Measurements from ENCODE around the gene HCN1.
"Not testable (repeated sequence)": the region's sequence is repeated elsewhere in the genome, so short reads cannot be mapped to it uniquely, and the experiment has no call there.

HCN1 gene

DNA sequence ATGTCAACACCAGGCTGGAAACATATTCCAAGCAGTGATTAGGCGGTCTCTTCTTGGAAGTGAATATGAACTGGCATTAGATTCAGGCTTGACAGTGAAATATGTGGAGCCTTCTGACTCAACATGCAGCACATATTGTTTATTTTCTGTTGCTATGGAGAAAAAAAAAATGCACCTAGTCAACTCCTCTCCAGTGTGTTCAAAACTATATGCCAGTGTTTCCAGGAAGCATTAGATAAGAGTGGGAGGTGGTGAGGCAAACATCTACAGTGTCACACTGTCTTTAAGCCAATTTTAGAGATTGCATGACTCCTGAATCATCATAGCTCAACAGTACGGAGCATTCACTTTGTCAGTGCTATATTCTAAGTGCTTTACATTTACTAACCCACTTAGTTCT is 117.9 kb downstream of the HCN1 start:
- Histone ChIP-seq H4K20me1 (no peaks in the 10 kb centered on the region), H3K27ac (no peak overlapping the region), H3K4me3 (no peak overlapping the region), H3K4me1 (no peaks in the 10 kb centered on the region), H3K27me3 (no peaks in the 10 kb centered on the region), H3K9me3 (replicated peaks in 1 of 11) (no peaks in the 10 kb centered on the region), H3K36me3 (no peaks in the 10 kb centered on the region), H3K9ac (no peak overlapping the region), H3K4me2 (no peak overlapping the region)
- no peak for TF ChIP-seq Cebpa-rat (IDR thresholded peaks at IDR 0.05)

DNA sequence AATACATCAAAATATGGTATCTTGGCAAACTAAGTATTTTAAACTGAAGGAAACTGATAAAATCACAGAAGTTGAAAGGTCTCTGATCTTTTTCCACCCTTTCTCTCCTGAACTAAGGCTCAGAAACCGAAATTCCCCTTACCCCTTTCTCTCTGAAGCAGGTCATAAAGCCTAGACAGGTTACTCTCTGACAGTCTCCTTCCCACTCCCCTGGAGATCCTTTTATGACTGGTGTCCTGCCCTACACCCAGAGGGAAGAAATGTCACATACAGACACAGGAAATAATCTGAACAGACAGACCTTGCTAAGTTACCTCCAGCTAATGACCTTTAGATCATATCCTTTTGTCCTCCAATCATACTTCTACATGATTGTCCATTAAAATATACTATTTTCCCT is 127.4 kb downstream of the HCN1 start:
- Histone ChIP-seq H3K9me3 (replicated peaks in 1 of 11) (no peaks in the 10 kb centered on the region), H3K36me3 (no peaks in the 10 kb centered on the region), H3K4me1 (peaks cover 0 to 5% (median 0%) of the 10 kb centered on the region in 10 experiments; a peak in 1 of 20 replicates), H3K4me3 (no peak overlapping the region), H3K27me3 (no peaks in the 10 kb centered on the region), H3K9ac (no peak overlapping the region), H3K27ac (no peak overlapping the region), H4K20me1 (no peaks in the 10 kb centered on the region), H3K4me2 (no peak overlapping the region)
- TF ChIP-seq Cebpa-rat (IDR thresholded peaks at IDR 0.05): no peak

DNA sequence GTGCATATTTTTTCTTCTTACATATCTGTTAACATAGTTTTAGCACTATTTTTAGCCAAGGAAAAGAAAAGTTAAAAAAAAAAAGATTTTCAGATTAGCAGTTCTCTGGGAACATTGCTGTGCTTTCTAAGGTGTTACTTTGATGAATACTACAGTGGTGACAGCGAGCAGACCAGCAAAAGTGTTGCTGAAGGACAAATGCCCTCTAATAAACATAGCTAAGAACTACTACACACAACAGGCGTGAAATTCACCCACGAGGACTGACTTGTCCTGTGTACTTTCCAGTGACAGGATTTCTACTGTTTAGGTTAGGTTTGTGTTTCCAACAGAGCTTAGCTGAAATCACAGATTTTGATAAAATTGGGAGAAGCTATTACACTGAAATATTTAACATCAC is 153.8 kb downstream of the HCN1 start:
- no peak for TF ChIP-seq Cebpa-rat (IDR thresholded peaks at IDR 0.05)

DNA sequence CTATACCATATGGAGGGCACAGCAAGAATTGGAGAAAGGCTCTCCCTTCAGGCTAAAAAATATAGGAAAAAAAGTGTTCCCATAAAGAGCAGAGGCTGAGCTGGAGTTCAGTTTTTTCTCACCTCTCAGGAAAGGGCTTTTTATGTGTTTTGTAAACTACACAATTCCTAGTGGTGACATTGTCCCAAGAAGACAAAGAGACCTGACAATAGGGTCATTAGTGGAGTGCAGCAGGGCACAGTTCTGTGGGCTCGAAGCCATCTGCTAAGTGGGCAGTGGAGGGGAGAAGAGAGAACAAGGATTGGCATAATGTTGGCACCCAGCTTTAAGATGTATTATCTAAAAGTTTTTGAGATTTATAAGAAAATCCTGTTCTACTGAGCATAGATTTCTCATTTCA is 162.5 kb downstream of the HCN1 start:
- H3K4me1 ChIP-seq: no peaks in the 10 kb centered on the region
- H3K36me3 ChIP-seq: no peaks in the 10 kb centered on the region
- H3K27ac ChIP-seq: no peak overlapping the region
- H3K4me2 ChIP-seq: no peak overlapping the region
- no peak overlapping the region for H3K4me3 ChIP-seq
- TF ChIP-seq Cebpa-rat (IDR thresholded peaks at IDR 0.05): no peak
- no peaks in the 10 kb centered on the region for H3K27me3 ChIP-seq
- no peaks in the 10 kb centered on the region for H4K20me1 ChIP-seq
- H3K9me3 ChIP-seq (replicated peaks in 1 of 11): no peaks in the 10 kb centered on the region
- H3K9ac ChIP-seq: no peak overlapping the region

More for the DNA sequence above, 153.8 kb downstream of the HCN1 start:
- Histone ChIP-seq H3K4me1 (no peaks in the 10 kb centered on the region), H3K36me3 (no peaks in the 10 kb centered on the region), H3K27me3 (no peaks in the 10 kb centered on the region), H4K20me1 (no peaks in the 10 kb centered on the region), H3K9me3 (replicated peaks in 1 of 11) (no peaks in the 10 kb centered on the region), H3K9ac (no peak overlapping the region), H3K27ac (no peak overlapping the region), H3K4me2 (no peak overlapping the region), H3K4me3 (no peak overlapping the region)

DNA sequence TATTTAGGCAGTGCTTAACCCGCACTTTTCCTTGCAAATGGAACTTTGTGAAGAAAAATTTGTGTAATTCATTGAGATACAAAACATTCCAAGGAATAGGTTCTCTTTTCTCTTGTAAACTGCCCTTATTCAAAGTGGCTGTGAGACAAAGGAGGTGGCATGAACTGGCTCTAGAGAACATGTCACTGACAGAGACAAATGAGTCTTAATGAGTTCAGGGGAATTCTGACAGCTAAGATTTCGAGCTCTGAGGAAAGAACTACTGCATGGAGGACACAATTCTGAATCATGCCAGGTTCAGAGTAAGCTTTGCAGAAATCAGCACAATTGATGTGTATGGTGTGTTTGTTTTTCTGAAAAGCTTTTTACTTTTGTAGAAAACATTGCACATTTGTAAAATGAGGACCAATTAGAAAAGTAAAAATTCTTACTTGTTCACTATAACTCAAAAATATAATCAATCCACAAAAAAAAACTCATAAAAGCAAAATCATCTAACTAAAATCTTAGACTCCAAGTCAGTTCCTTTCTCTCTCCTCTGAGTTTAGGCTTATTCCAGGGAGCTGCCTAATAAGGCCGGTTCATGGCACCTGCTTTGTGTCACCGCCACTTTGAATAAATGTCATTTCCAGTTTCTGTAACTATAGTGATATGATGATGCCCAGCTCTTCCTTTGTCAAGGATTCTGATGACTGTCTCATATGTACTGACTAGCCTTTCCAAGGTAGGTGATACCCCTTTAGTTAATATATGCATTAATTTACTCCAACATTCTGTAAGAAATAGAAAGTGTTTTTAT is 163.2 kb downstream of the HCN1 start:
- no peaks in the 10 kb centered on the region for H4K20me1 ChIP-seq
- no peaks in the 10 kb centered on the region for H3K27me3 ChIP-seq
- no peaks in the 10 kb centered on the region for H3K4me1 ChIP-seq
- H3K9ac ChIP-seq: no peak overlapping the region
- no peak overlapping the region for H3K4me3 ChIP-seq
- H3K27ac ChIP-seq: no peak overlapping the region
- no peaks in the 10 kb centered on the region for H3K36me3 ChIP-seq
- no peak overlapping the region for H3K4me2 ChIP-seq
- no peak for TF ChIP-seq Cebpa-rat (IDR thresholded peaks at IDR 0.05)
- H3K9me3 ChIP-seq (replicated peaks in 1 of 11): no peaks in the 10 kb centered on the region

DNA sequence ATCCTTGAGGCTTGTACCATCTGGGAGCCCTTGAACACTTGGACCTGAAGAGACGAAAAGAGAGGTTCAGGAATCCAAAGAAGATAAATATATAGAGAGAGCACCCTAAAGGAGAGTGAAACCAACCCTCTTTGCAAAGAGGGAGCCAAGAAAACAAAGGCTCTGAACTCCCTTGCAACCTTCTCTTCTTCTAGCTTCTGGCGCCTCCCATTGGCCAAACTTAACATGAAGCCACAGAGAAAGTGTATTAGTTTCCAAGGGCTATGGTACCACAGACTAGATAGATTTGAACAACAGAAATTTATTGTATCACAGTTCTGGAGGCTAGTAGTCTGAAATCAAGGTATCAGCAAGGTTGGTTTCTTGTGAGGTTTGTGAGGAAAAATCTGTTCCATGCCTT is 175.1 kb downstream of the HCN1 start:
- H3K9me3 ChIP-seq (replicated peaks in 1 of 11): no peaks in the 10 kb centered on the region
- H3K36me3 ChIP-seq: no peaks in the 10 kb centered on the region
- H3K4me1 ChIP-seq: no peaks in the 10 kb centered on the region
- no peaks in the 10 kb centered on the region for H3K27me3 ChIP-seq
- H4K20me1 ChIP-seq: no peaks in the 10 kb centered on the region
- H3K4me2 ChIP-seq: no peak overlapping the region
- H3K4me3 ChIP-seq: no peak overlapping the region
- no peak overlapping the region for H3K27ac ChIP-seq
- no peak for TF ChIP-seq Cebpa-rat (IDR thresholded peaks at IDR 0.05)
- no peak overlapping the region for H3K9ac ChIP-seq

DNA sequence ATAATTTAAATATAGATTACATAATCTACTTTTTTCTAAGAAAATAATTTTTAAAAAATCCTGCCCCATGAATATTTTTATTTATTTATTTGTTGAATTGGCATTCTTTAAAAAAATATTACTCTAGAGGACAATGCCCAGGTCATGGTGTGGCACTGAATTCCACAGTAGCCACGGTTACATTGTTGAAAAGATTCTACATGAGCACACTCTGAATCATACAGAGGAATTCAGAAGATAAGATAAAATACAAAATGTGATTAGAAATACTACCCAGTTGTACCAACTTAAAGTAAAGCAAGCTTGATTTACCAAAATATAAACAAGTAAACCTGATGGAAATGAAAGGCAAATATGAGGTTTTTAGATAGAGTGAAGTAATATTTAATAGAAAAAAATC is 183.7 kb downstream of the HCN1 start:
- H3K4me2 ChIP-seq: no peak overlapping the region
- H3K9me3 ChIP-seq (replicated peaks in 1 of 11): no peaks in the 10 kb centered on the region
- no peaks in the 10 kb centered on the region for H4K20me1 ChIP-seq
- H3K36me3 ChIP-seq: no peaks in the 10 kb centered on the region
- no peaks in the 10 kb centered on the region for H3K27me3 ChIP-seq
- no peaks in the 10 kb centered on the region for H3K4me1 ChIP-seq
- no peak overlapping the region for H3K4me3 ChIP-seq
- no peak overlapping the region for H3K9ac ChIP-seq
- no peak overlapping the region for H3K27ac ChIP-seq
- TF ChIP-seq Cebpa-rat (IDR thresholded peaks at IDR 0.05): no peak

DNA sequence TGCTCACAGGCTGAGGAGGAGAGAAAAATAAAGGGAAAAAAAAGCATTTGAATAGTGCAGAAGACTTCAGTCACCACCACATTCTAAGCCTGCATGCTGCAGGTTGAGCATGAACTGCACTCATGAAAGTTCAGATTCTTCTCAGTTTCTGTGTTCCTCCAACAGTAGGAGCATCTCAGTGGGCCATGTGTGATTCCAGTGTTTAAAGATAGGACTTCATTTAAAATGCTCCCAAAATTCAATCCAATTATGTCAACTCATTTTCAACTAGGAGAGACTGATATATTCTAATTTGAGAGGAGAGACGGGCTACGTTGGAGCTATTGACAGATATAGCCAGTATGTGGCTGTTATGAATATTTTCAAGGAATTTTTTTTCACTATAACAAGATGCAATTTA is 186.8 kb downstream of the HCN1 start:
- Histone ChIP-seq H3K27me3 (no peaks in the 10 kb centered on the region), H3K4me2 (no peak overlapping the region), H3K27ac (no peak overlapping the region), H4K20me1 (no peaks in the 10 kb centered on the region), H3K4me3 (no peak overlapping the region), H3K4me1 (no peaks in the 10 kb centered on the region), H3K9ac (no peak overlapping the region), H3K9me3 (replicated peaks in 1 of 11) (no peaks in the 10 kb centered on the region), H3K36me3 (no peaks in the 10 kb centered on the region)
- no peak for TF ChIP-seq Cebpa-rat (IDR thresholded peaks at IDR 0.05)

DNA sequence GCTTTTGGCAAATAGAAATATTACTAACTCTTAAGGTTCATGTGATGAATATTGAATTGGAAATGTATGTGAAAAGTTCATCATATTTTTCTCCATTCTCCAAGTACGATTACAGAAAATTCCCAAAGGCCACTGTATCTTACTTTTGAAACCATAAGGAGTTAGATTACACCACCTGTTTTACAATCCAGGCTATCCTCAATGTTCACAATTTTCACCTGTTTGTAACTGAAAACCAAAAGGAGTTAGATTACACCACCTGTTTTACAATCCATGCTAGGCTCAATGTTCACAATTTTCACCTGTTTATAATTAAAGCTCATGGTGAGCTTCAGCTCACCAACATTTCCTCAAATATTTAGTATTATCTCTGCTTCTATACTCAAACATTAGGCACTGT is 188.0 kb downstream of the HCN1 start:
- no peak for TF ChIP-seq Cebpa-rat (IDR thresholded peaks at IDR 0.05)
- Histone ChIP-seq H3K4me2 (no peak overlapping the region), H4K20me1 (no peaks in the 10 kb centered on the region), H3K4me1 (no peaks in the 10 kb centered on the region), H3K4me3 (no peak overlapping the region), H3K27me3 (no peaks in the 10 kb centered on the region), H3K27ac (no peak overlapping the region), H3K9me3 (replicated peaks in 1 of 11) (no peaks in the 10 kb centered on the region), H3K36me3 (no peaks in the 10 kb centered on the region), H3K9ac (no peak overlapping the region)

DNA sequence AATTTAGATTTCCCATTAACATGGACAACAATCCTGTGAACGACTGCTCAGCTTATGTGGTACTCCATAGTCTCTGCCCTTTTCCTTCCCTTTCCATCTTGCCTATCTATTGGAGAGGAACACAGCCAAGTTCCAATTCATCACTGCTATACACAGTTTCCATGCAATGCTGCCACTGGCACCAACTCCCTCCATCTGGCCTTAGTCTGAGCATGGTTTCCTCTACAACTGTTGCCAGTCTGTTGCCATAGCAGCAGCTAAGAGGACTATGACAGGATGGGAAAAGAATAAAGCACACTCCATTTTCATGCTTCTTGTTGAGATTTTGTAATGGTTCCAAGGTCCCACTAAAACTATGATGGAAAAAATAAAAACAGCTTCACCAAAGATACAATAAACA is 189.0 kb downstream of the HCN1 start:
- H4K20me1 ChIP-seq: no peaks in the 10 kb centered on the region
- H3K27me3 ChIP-seq: no peaks in the 10 kb centered on the region
- no peaks in the 10 kb centered on the region for H3K36me3 ChIP-seq
- no peak overlapping the region for H3K9ac ChIP-seq
- H3K4me3 ChIP-seq: no peak overlapping the region
- no peaks in the 10 kb centered on the region for H3K9me3 ChIP-seq (replicated peaks in 1 of 11)
- no peak overlapping the region for H3K27ac ChIP-seq
- TF ChIP-seq Cebpa-rat (IDR thresholded peaks at IDR 0.05): no peak
- H3K4me1 ChIP-seq: no peaks in the 10 kb centered on the region
- H3K4me2 ChIP-seq: no peak overlapping the region

DNA sequence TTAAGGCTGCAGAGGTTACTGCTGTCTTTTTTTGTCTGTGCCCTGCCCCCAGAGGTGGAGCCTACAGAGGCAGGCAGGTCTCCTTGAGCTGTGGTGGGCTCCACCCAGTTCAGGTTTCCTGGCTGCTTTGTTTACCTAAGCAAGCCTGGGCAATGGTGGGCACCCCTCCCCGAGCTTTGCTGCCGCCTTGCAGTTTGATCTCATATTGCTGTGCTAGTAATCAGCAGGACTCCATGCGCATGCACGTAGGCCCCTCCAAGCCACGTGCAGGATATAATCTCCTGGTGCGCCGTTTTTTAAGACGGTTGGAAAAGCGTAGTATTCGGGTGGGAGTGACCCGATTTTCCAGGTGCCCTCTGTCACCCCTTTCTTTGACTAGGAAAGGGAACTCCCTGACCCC is 197.2 kb downstream of the HCN1 start:
- not testable (repeated sequence) for H3K36me3 ChIP-seq; H3K9ac ChIP-seq; H3K9me3 ChIP-seq (replicated peaks in 1 of 11); H4K20me1 ChIP-seq; H3K27me3 ChIP-seq; H3K27ac ChIP-seq; H3K4me3 ChIP-seq; H3K4me2 ChIP-seq; H3K4me1 ChIP-seq
